ENCODE measurements around the gene RAVER1. TPM values are rescaled to one million over a fixed set of nuclear protein-coding genes. Genes with fewer than 3 reads are reported as not detected.
"Not testable (repeated sequence)": the region's sequence is repeated elsewhere in the genome, so short reads cannot be mapped to it uniquely, and the experiment has no call there.

RAVER1 gene
- total RNA-seq, 4 donors from 2014 or later = 12.4 to 23.9 (median 15.8) TPM

- ATAC-seq (ENCODE audit: low FRiP score) (no peak), DNase-seq (ENCODE audit: low spot score) (no peak)
- TF ChIP-seq, protein P1, sequence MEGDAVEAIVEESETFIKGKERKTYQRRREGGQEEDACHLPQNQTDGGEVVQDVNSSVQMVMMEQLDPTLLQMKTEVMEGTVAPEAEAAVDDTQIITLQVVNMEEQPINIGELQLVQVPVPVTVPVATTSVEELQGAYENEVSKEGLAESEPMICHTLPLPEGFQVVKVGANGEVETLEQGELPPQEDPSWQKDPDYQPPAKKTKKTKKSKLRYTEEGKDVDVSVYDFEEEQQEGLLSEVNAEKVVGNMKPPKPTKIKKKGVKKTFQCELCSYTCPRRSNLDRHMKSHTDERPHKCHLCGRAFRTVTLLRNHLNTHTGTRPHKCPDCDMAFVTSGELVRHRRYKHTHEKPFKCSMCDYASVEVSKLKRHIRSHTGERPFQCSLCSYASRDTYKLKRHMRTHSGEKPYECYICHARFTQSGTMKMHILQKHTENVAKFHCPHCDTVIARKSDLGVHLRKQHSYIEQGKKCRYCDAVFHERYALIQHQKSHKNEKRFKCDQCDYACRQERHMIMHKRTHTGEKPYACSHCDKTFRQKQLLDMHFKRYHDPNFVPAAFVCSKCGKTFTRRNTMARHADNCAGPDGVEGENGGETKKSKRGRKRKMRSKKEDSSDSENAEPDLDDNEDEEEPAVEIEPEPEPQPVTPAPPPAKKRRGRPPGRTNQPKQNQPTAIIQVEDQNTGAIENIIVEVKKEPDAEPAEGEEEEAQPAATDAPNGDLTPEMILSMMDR (IDR thresholded peaks at IDR 0.05) = no peak
Observed at GRCh38 chr19:10372690-10373089, 39.4 kb upstream of the RAVER1 start.

- DNase-seq (ENCODE audit: low spot score) (no peak), ATAC-seq (ENCODE audit: low FRiP score) (no peak)
- TF ChIP-seq, protein P1 (IDR thresholded peaks at IDR 0.05) = no peak
Observed at GRCh38 chr19:10368101-10368803, 34.9 kb upstream of the RAVER1 start.

DNA sequence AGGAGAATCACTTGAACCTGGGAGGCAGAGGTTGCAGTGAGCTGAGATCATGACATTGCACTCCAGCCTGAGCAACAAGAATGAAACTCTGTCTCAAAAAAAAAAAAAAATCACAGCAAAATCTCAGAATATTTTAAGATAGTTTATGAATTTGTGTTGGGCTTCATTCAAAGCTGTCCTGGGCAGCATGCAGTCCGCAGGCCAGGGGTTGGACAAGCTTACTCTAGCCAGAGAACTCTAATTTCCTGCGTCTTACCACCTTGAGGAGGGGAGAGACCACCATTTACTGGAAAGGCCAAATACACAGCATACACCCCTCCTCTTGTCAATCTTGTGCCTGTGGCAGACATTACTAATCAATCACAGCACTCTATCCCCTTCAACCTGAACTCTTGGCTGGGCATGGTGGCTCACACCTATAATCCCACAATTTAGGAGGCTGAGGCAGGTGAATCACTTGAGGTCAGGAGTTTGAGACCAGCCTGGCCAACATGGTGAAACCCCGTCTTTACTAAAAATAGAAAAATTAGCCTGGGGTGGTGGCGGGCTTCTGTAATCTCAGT lies 33.7 kb upstream of the RAVER1 start:
- DNase-seq (ENCODE audit: low spot score); ATAC-seq (ENCODE audit: low FRiP score): not testable (repeated sequence)

DNA sequence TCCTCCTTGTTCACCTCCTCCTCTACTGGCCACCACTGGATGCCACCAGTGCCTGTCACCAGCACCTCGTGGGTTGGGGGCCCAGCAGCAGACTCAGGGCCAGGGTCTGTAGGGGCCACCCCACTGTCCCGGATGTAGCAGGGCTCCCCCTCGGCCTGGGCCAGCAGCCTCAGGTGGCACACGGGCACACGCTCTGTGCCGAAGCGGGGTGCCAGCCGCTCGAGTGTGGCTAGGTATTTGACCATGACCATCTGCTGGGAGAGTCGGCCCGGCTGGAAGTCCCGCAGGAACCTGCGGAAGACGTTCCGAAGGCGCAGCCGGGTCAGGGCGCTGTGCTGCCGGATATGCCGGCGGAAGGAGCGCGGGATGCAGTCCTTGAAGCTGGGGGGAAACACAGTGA lies 32.2 kb upstream of the RAVER1 start:
- TF ChIP-seq, protein P1 (IDR thresholded peaks at IDR 0.05) = no peak
- no peak for DNase-seq (ENCODE audit: low spot score)
- no peak for ATAC-seq (ENCODE audit: low FRiP score)

DNA sequence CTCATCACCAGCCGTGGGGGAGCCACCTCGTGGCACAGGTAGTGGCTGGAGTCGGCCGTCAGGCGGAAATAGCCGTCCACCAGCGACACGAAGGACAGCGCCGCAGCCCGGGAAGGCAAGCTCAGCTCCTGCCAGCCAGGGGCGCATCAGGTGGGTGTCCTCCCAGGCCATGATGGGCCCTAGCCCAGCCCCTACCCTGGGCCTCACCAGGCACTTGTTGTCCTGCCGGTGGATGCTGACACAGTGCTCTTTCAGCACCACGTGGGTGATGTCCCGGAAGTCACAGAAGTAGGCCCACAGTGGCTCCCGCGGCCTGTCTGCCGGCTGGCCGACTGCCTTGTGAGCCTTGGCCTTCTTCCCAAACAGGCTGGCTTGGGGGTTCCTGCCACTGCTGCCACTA lies 31.3 kb upstream of the RAVER1 start:
- DNase-seq (ENCODE audit: low spot score) = no peak

DNA sequence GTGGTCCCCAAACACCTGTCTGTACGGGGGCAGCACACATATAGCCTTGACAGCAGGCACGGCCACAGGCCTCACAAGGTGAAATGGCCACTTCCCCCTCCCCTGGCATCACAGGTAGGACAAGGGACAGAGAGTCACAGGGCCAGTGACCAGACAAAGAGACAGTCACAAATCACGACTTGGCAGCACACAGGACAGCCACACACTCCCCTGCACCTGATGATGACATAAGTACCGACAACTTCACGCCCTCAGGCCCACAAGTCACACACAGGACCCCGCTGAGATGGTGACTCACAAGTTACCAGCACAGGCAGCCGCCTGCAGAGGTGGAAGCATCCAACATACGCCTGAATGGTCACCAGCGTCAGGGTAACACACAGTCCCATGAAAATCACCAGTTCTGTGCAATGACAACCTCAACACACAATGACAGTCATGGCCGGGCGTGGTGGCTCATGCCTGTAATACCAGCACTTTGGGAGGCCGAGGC lies 30.5 kb upstream of the RAVER1 start:
- TF ChIP-seq, protein P1 (IDR thresholded peaks at IDR 0.05) = no peak
- DNase-seq (ENCODE audit: low spot score) (no peak), ATAC-seq (ENCODE audit: low FRiP score) (no peak)

More for the DNA sequence above, 31.3 kb upstream of the RAVER1 start:
- TF ChIP-seq, protein P1 (IDR thresholded peaks at IDR 0.05) = no peak
- ATAC-seq (ENCODE audit: low FRiP score) = no peak

DNA sequence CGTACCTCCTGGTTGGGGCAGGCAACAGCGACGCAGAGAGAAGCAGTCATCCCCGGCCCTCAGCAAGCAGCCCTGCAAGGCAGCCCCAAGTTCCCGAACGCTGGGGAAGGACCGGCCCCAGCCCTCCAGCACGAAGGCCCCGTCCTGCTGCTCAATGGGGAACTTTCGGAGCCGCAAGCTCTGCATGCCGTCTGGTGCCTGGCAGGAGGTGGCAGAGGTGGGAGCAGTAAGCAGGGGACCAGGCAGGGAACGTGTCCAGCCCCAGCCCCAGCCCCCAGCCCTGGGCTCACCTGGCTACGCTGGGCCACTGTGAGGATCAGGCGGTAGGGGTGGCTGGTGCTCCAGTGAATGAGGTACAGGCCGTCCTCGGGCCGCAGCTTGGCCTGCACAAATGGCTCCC lies 28.9 kb upstream of the RAVER1 start:
- TF ChIP-seq, protein P1 (IDR thresholded peaks at IDR 0.05) = no peak
- DNase-seq (ENCODE audit: low spot score) (no peak), ATAC-seq (ENCODE audit: low FRiP score) (no peak)

Data from omental fat pad (tissue), 4 donors.